Tibial nerve (tissue), 4 donors: ENCODE results near the gene PLEKHA7.

ENCODE experiments used
- EP300 ChIP-seq, 2 donors: sonication (generic); formaldehyde crosslinking; IDR thresholded peaks; one replicate each; pipeline ENCODE4 v1.6.1; 2017; ENCODE audit warnings: antibody characterized with exemption in 2 of 2, mild to moderate bottlenecking in 1 of 2
- TF ChIP-seq, protein P1 (sequence below), 5 experiments: fragments of 200-600 bp in 3 of 5; fragments of 450-650 bp in 2 of 5; sonication (generic) in 3 of 5; IDR thresholded peaks; one replicate each; pipeline ENCODE4 v1.5.1; 2016 to 2019; ENCODE audit warnings: antibody characterized with exemption in 5 of 5, mild to moderate bottlenecking in 3 of 5, moderate library complexity in 2 of 5

DNA sequence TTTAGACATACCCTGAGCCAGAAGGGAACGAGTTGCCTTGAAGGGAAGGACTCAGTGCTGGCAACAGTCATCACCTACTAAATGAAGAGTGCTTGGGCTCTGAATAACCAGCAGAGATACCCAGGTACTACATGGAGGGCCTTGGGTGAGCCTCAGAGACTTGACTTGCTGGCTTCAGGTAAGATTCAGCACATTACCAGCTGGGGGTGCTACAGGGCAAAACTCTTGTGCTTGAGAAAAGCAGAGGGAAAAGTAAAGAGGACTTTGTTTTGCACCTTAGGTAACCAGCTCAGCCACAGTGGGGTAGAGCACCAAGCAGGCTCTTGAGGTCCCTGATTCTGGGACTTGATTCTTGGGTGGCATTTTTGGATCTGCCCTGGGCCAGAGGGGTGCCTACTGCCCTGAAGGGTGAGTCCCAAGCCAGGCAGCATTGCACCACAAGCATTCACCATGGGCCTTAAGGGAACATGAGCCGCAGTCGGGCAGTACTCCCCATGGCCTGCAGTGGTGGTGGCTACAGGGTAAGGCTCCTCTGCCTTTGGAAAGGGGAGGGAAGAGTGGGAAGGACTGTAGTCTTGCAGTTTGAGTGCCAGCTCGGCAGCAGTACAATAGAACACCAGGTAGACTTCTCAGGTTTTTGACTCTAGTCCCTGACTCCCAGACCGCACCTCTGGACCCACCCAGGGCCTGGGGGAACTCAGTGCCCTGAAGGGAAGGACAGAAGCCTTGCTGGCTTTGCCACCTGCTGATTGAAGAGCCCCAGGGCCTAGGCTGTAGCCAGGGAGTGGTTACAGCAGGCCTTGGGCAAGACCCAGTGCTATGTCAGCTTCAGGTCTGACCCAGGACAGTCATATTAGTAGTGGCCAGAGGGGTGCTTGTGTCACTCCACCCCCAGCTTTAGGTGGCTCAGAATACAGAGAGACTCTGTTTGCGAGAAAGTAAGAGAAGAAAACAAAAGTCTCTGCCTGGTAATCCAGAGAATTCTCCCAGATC is 22.7 kb upstream of the PLEKHA7 start:
- TF ChIP-seq EP300 (IDR thresholded peaks at IDR 0.05) = no peak
- TF ChIP-seq, protein P1, sequence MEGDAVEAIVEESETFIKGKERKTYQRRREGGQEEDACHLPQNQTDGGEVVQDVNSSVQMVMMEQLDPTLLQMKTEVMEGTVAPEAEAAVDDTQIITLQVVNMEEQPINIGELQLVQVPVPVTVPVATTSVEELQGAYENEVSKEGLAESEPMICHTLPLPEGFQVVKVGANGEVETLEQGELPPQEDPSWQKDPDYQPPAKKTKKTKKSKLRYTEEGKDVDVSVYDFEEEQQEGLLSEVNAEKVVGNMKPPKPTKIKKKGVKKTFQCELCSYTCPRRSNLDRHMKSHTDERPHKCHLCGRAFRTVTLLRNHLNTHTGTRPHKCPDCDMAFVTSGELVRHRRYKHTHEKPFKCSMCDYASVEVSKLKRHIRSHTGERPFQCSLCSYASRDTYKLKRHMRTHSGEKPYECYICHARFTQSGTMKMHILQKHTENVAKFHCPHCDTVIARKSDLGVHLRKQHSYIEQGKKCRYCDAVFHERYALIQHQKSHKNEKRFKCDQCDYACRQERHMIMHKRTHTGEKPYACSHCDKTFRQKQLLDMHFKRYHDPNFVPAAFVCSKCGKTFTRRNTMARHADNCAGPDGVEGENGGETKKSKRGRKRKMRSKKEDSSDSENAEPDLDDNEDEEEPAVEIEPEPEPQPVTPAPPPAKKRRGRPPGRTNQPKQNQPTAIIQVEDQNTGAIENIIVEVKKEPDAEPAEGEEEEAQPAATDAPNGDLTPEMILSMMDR (IDR thresholded peaks at IDR 0.05) = no peak
